ENCODE data around the gene RMI1.

DNA sequence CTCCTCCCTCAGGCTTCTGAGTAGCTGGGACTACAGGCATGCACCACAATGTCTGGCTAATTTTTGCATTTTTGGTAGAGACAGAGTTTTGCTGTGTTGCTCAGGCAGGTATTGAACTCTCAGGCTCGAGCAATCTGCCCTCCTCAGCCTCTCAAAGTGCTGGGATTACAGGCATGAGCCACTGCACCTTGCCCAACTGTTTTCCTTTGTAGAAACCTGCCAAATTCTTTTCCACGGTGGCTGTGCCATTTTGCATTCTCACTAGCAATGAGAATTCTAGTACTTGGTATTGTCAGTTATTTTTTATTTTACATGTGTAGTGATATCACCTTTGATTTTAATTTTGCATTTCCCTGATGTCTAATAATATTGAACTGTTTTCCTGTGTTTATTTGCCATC lies 7.8 kb downstream of the RMI1 start:
- TF ChIP-seq, protein P1, sequence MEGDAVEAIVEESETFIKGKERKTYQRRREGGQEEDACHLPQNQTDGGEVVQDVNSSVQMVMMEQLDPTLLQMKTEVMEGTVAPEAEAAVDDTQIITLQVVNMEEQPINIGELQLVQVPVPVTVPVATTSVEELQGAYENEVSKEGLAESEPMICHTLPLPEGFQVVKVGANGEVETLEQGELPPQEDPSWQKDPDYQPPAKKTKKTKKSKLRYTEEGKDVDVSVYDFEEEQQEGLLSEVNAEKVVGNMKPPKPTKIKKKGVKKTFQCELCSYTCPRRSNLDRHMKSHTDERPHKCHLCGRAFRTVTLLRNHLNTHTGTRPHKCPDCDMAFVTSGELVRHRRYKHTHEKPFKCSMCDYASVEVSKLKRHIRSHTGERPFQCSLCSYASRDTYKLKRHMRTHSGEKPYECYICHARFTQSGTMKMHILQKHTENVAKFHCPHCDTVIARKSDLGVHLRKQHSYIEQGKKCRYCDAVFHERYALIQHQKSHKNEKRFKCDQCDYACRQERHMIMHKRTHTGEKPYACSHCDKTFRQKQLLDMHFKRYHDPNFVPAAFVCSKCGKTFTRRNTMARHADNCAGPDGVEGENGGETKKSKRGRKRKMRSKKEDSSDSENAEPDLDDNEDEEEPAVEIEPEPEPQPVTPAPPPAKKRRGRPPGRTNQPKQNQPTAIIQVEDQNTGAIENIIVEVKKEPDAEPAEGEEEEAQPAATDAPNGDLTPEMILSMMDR (IDR thresholded peaks at IDR 0.05; ENCODE audit: low read depth, low read length) = no peak
- no peak for TF ChIP-seq EZH2phosphoT487 (IDR thresholded peaks at IDR 0.05; ENCODE audit: low read depth)
